Activated T-cell treated with anti-CD3 and anti-CD28 coated beads, Interleukin-2, amount 50 U/mL, for 72 hours (primary cell): ENCODE results near the gene RNF130. TPM values are rescaled to one million over a fixed set of nuclear protein-coding genes. Genes with fewer than 3 reads are reported as not detected.
A peak's percentile ranks its signal among the peaks of the same experiment; 100 is the strongest.

Experiments used
- ATAC-seq, 2 donors: fragments of 150-1000 bp; cut with Tn5 transposase; replicated peaks in 1 of 2; 2 replicates each; pipeline ENCODE4 v1.10.0; 2021; ENCODE audit warnings: moderate library complexity in 2 of 2, mild to moderate bottlenecking in 1 of 2
- DNase-seq, 2 donors: peaks; one replicate each; pipeline ENCODE4 v3.0.0; 2021 to 2022; ENCODE audit warnings: mixed read lengths in 1 of 2
- H3K27ac Mint-ChIP-seq: one replicate; pipeline ENCODE4 v1.8.0; 2022; ENCODE audit warnings: mild to moderate bottlenecking, moderate library complexity, mixed read lengths
- H3K27me3 Mint-ChIP-seq: one replicate; pipeline ENCODE4 v1.8.0; 2022; ENCODE audit warnings: low read depth, mixed read lengths
- H3K36me3 Mint-ChIP-seq, 2 donors: one replicate each; pipeline ENCODE4 v1.8.0; 2022; ENCODE audit warnings: mixed read lengths in 2 of 2, mild to moderate bottlenecking in 1 of 2; ENCODE audit not compliant: insufficient read depth in 2 of 2
- H3K4me1 Mint-ChIP-seq: one replicate; pipeline ENCODE4 v1.8.0; 2022; ENCODE audit warnings: low read depth, mixed read lengths
- H3K4me3 Mint-ChIP-seq, 2 donors: one replicate each; pipeline ENCODE4 v1.8.0; 2022; ENCODE audit warnings: mild to moderate bottlenecking in 2 of 2, mixed read lengths in 2 of 2, moderate library complexity in 2 of 2
- H3K9me3 Mint-ChIP-seq, 2 donors: one replicate each; pipeline ENCODE4 v1.8.0; 2022; ENCODE audit warnings: mixed read lengths in 2 of 2
- total RNA-seq, 2 donors: library from RNA; stranded (reverse); gene quantifications; one replicate each; pipeline ENCODE4 v1.2.3, GENCODE V29; 2022

RNF130 gene
- total RNA-seq: 10 to 100 TPM; 17.7 to 23.6 TPM

- DNase-seq (peak; percentile 91 to 94), ATAC-seq (peak; percentile 84 to 85)
- Mint-ChIP-seq H3K27me3 (no peaks in the 10 kb centered on the region), H3K4me3 (peak within 1 kb of the TSS; percentile 90 to 92), H3K36me3 (peaks cover 3 to 6% of the 10 kb centered on the region in 2 donors), H3K9me3 (peaks cover 0 to 1% of the 10 kb centered on the region in 2 donors), H3K4me1 (peaks cover 42% of the 10 kb centered on the region), H3K27ac (peak within 1 kb of the TSS; percentile 47)
These were observed at the start of gene RNF130 for GRCh38 chr5:180071531-180072255. Gene RNF130 (minus strand): TSS chr5:180071759. CDS start chr5:180071702, 57 bp downstream.

- Mint-ChIP-seq H3K9me3 (no peaks in the 10 kb centered on the region), H3K36me3 (no peaks in the 10 kb centered on the region), H3K4me3 (no peak overlapping the region), H3K27ac (no peak overlapping the region), H3K4me1 (no peaks in the 10 kb centered on the region), H3K27me3 (peaks cover 8% of the 10 kb centered on the region)
- ATAC-seq (no peak), DNase-seq (no peak)
These were observed 48.9 kb upstream of the RNF130 start for GRCh38 chr5:180120237-180121101.

- Mint-ChIP-seq H3K36me3 (no peaks in the 10 kb centered on the region), H3K9me3 (no peaks in the 10 kb centered on the region), H3K4me1 (no peaks in the 10 kb centered on the region), H3K27ac (no peak overlapping the region), H3K4me3 (no peak overlapping the region), H3K27me3 (peaks cover 2% of the 10 kb centered on the region)
- ATAC-seq (no peak), DNase-seq (no peak)
These were observed 48.3 kb upstream of the RNF130 start for GRCh38 chr5:180119903-180120236.

GRCh38 chr5:180119031-180119902, 47.7 kb upstream of the RNF130 start:
- no peaks in the 10 kb centered on the region for H3K9me3 Mint-ChIP-seq
- H3K4me1 Mint-ChIP-seq: no peaks in the 10 kb centered on the region
- H3K27me3 Mint-ChIP-seq: no peaks in the 10 kb centered on the region
- no peak for DNase-seq
- no peak overlapping the region for H3K4me3 Mint-ChIP-seq
- no peaks in the 10 kb centered on the region for H3K36me3 Mint-ChIP-seq
- H3K27ac Mint-ChIP-seq: no peak overlapping the region
- no peak for ATAC-seq

GRCh38 chr5:180118391-180118791, 46.8 kb upstream of the RNF130 start:
- DNase-seq (no peak), ATAC-seq (no peak)
- Mint-ChIP-seq H3K36me3 (no peaks in the 10 kb centered on the region), H3K27me3 (no peaks in the 10 kb centered on the region), H3K4me3 (no peak overlapping the region), H3K27ac (no peak overlapping the region), H3K9me3 (no peaks in the 10 kb centered on the region), H3K4me1 (no peaks in the 10 kb centered on the region)

GRCh38 chr5:180117000-180117725, 45.6 kb upstream of the RNF130 start:
- H3K27me3 Mint-ChIP-seq: no peaks in the 10 kb centered on the region
- no peaks in the 10 kb centered on the region for H3K4me1 Mint-ChIP-seq
- ATAC-seq: no peak
- no peak for DNase-seq
- no peaks in the 10 kb centered on the region for H3K36me3 Mint-ChIP-seq
- no peak overlapping the region for H3K4me3 Mint-ChIP-seq
- H3K9me3 Mint-ChIP-seq: no peaks in the 10 kb centered on the region
- H3K27ac Mint-ChIP-seq: no peak overlapping the region

- Mint-ChIP-seq H3K27me3 (no peaks in the 10 kb centered on the region), H3K36me3 (no peaks in the 10 kb centered on the region), H3K4me3 (no peak overlapping the region), H3K27ac (no peak overlapping the region), H3K4me1 (no peaks in the 10 kb centered on the region), H3K9me3 (no peaks in the 10 kb centered on the region)
- no peak for DNase-seq
- ATAC-seq: no peak
These were observed 44.8 kb upstream of the RNF130 start for GRCh38 chr5:180116077-180116999.

GRCh38 chr5:180115326-180116076, 43.9 kb upstream of the RNF130 start:
- no peaks in the 10 kb centered on the region for H3K4me1 Mint-ChIP-seq
- H3K27me3 Mint-ChIP-seq: no peaks in the 10 kb centered on the region
- no peak overlapping the region for H3K27ac Mint-ChIP-seq
- no peaks in the 10 kb centered on the region for H3K36me3 Mint-ChIP-seq
- no peaks in the 10 kb centered on the region for H3K9me3 Mint-ChIP-seq
- DNase-seq (no peak), ATAC-seq (no peak)
- H3K4me3 Mint-ChIP-seq: no peak overlapping the region

- ATAC-seq: no peak
- Mint-ChIP-seq H3K4me3 (no peak overlapping the region), H3K4me1 (no peaks in the 10 kb centered on the region), H3K36me3 (no peaks in the 10 kb centered on the region), H3K27ac (no peak overlapping the region), H3K9me3 (no peaks in the 10 kb centered on the region), H3K27me3 (no peaks in the 10 kb centered on the region)
- DNase-seq: no peak
These were observed 42.9 kb upstream of the RNF130 start for GRCh38 chr5:180114304-180115003.

- Mint-ChIP-seq H3K27me3 (peaks cover under 1% of the 10 kb centered on the region), H3K9me3 (no peaks in the 10 kb centered on the region), H3K36me3 (no peaks in the 10 kb centered on the region), H3K4me1 (no peaks in the 10 kb centered on the region), H3K4me3 (no peak overlapping the region), H3K27ac (no peak overlapping the region)
- ATAC-seq: no peak
- no peak for DNase-seq
These were observed 42.2 kb upstream of the RNF130 start for GRCh38 chr5:180113660-180114303.
